Neural cell (in vitro differentiated cells): Measurements from ENCODE around the gene ACAP1. TPM values are rescaled to one million over a fixed set of nuclear protein-coding genes. Genes with fewer than 3 reads are reported as not detected.

Experiments
- H2AFZ ChIP-seq: fragments of 200-600, 300-800 bp; sonication (generic), shearing (Covaris generic); 2 replicates; pipeline ENCODE4 v1.6.0; 2014; ENCODE audit warnings: low read depth, mild to moderate bottlenecking, antibody characterized with exemption, low read length, moderate library complexity
- H3F3A ChIP-seq: fragments of 200-600 bp; shearing (Covaris generic); 2 replicates; pipeline ENCODE4 v1.6.1; 2016; ENCODE audit warnings: mild to moderate bottlenecking, moderate library complexity, mixed read lengths, antibody characterized with exemption, low read length; ENCODE audit not compliant: insufficient read depth, poor library complexity, severe bottlenecking
- H3K27ac ChIP-seq: fragments of 200-600, 300-800 bp; sonication (generic), shearing (Covaris generic); 2 replicates; pipeline ENCODE4 v1.5.1; 2014; ENCODE audit warnings: mild to moderate bottlenecking, low read length, moderate library complexity
- H3K27me3 ChIP-seq: fragments of 300-800, 200-600 bp; sonication (generic), shearing (Covaris generic); 2 replicates; pipeline ENCODE4 v1.6.0; 2014; ENCODE audit warnings: mild to moderate bottlenecking, low read depth, low read length, moderate library complexity; ENCODE audit not compliant: insufficient read depth
- H3K36me3 ChIP-seq: fragments of 300-800, 200-600 bp; sonication (generic), shearing (Covaris generic); 2 replicates; pipeline ENCODE4 v1.5.1; 2014; ENCODE audit warnings: mild to moderate bottlenecking, antibody characterized with exemption, low read length, moderate library complexity; ENCODE audit not compliant: insufficient read depth
- H3K4me2 ChIP-seq: fragments of 300-800, 200-600 bp; sonication (generic), shearing (Covaris generic); 2 replicates; pipeline ENCODE4 v1.6.0; 2014; ENCODE audit warnings: mild to moderate bottlenecking, low read length
- H3K4me3 ChIP-seq: fragments of 300-800, 200-600 bp; sonication (generic), shearing (Covaris generic); 2 replicates; pipeline ENCODE4 v1.5.1; 2014; ENCODE audit warnings: mild to moderate bottlenecking, low read length, moderate library complexity
- H3K79me2 ChIP-seq: fragments of 200-600 bp; shearing (Covaris generic); replicated peaks from 2 replicates; pipeline ENCODE4 v1.6.0; 2014; ENCODE audit warnings: mild to moderate bottlenecking, low read length, moderate library complexity; ENCODE audit not compliant: insufficient read depth
- H3K9ac ChIP-seq: fragments of 300-800, 200-600 bp; sonication (generic), shearing (Covaris generic); 2 replicates; pipeline ENCODE4 v1.6.1; 2016; ENCODE audit warnings: mild to moderate bottlenecking, low read length, mixed read lengths
- H3K9me2 ChIP-seq: fragments of 200-600 bp; shearing (Covaris generic); 2 replicates; pipeline ENCODE4 v1.6.1; 2016; ENCODE audit warnings: mild to moderate bottlenecking, low read length, mixed read lengths; ENCODE audit not compliant: insufficient read depth
- H3K9me3 ChIP-seq: fragments of 200-600, 300-800 bp; sonication (generic), shearing (Covaris generic); 2 replicates; pipeline ENCODE4 v1.6.1; 2016; ENCODE audit warnings: mild to moderate bottlenecking, mixed run types, low read length, moderate library complexity, mixed read lengths
- H4K20me1 ChIP-seq: fragments of 200-600 bp; shearing (Covaris generic); 2 replicates; pipeline ENCODE4 v1.6.1; 2016; ENCODE audit warnings: mild to moderate bottlenecking, mixed run types; ENCODE audit not compliant: insufficient read depth
- CTCF ChIP-seq: fragments of 450-650 bp; IDR thresholded peaks from 2 replicates; pipeline ENCODE4 v1.5.1; 2014; ENCODE audit warnings: antibody characterized with exemption, mild to moderate bottlenecking, moderate library complexity; ENCODE audit not compliant: poor library complexity, severe bottlenecking
- EP300 ChIP-seq: fragments of 450-650 bp; conservative IDR thresholded peaks from 2 replicates; pipeline ENCODE4 v1.6.1; 2014; ENCODE audit warnings: antibody characterized with exemption, mild to moderate bottlenecking, moderate library complexity; ENCODE audit not compliant: poor library complexity, severe bottlenecking
- EZH2 ChIP-seq: fragments of 200-600, 300-800 bp; shearing (Covaris generic), sonication (generic); IDR thresholded peaks from 2 replicates; pipeline ENCODE4 v1.6.1; 2014; ENCODE audit warnings: antibody characterized with exemption, low read length, borderline replicate concordance, mild to moderate bottlenecking; ENCODE audit not compliant: insufficient read depth, poor library complexity, severe bottlenecking
- MXI1 ChIP-seq: fragments of 450-650 bp; conservative IDR thresholded peaks from 2 replicates; pipeline ENCODE4 v1.6.1; 2014; ENCODE audit warnings: antibody characterized with exemption, mild to moderate bottlenecking; ENCODE audit not compliant: poor library complexity, severe bottlenecking
- POLR2AphosphoS5 ChIP-seq: IDR thresholded peaks from 2 replicates; pipeline ENCODE4 v1.6.1; 2012
- RAD21 ChIP-seq: fragments of 450-650 bp; conservative IDR thresholded peaks from 2 replicates; pipeline ENCODE4 v1.6.1; 2014; ENCODE audit warnings: antibody characterized with exemption, mild to moderate bottlenecking, moderate library complexity
- REST ChIP-seq: IDR thresholded peaks from 2 replicates; pipeline ENCODE4 v1.6.1; 2012; ENCODE audit warnings: borderline replicate concordance
- SMC3 ChIP-seq: fragments of 450-650 bp; conservative IDR thresholded peaks from 2 replicates; pipeline ENCODE4 v1.6.1; 2014; ENCODE audit warnings: antibody characterized with exemption, mild to moderate bottlenecking, moderate library complexity; ENCODE audit not compliant: poor library complexity
- TAF1 ChIP-seq: IDR thresholded peaks from 2 replicates; pipeline ENCODE4 v1.6.1; 2012; ENCODE audit warnings: low read depth
- polyA plus RNA-seq: library from polyadenylated mRNA; depleted of rRNA; stranded (reverse); fragments of >200 nt; gene quantifications from 2 replicates; pipeline ENCODE4 v1.2.3, GENCODE V29; 2014

ACAP1 gene
- polyA plus RNA-seq, 1 donor from 2014 or later, result 0.66 TPM

- no peaks in the 10 kb centered on the region for H3K36me3 ChIP-seq
- H3K4me3 ChIP-seq, result peak overlapping the region; percentile 92
- peak overlapping the region; percentile 78 for H3K27ac ChIP-seq
- H3K9ac ChIP-seq, result peak overlapping the region; percentile 89
- no peaks in the 10 kb centered on the region for H3K9me2 ChIP-seq
- TF ChIP-seq POLR2AphosphoS5 (no peak), CTCF (peak; percentile 30)
- H4K20me1 ChIP-seq, result no peaks in the 10 kb centered on the region
- peaks cover 3% of the 10 kb centered on the region for H3K79me2 ChIP-seq
- H3K9me3 ChIP-seq, result no peaks in the 10 kb centered on the region
- no peaks in the 10 kb centered on the region for H3F3A ChIP-seq
- no peak overlapping the region for H2AFZ ChIP-seq
- H3K27me3 ChIP-seq, result no peaks in the 10 kb centered on the region
- peak overlapping the region; percentile 30 for H3K4me2 ChIP-seq
Measured at GRCh38 chr17:7352503-7352889, 16.2 kb downstream of the ACAP1 start.

- Histone ChIP-seq H3K4me3 (peak overlapping the region; percentile 92), H3K27ac (no peak overlapping the region), H3K27me3 (no peaks in the 10 kb centered on the region), H4K20me1 (no peaks in the 10 kb centered on the region), H3K4me2 (no peak overlapping the region), H2AFZ (no peak overlapping the region), H3K79me2 (peaks cover 3% of the 10 kb centered on the region), H3K9me2 (no peaks in the 10 kb centered on the region), H3K9me3 (no peaks in the 10 kb centered on the region), H3F3A (no peaks in the 10 kb centered on the region), H3K36me3 (no peaks in the 10 kb centered on the region), H3K9ac (no peak overlapping the region)
- TF ChIP-seq POLR2AphosphoS5, result no peak
- TF ChIP-seq REST, result no peak
- no peak for TF ChIP-seq EP300
Measured at GRCh38 chr17:7352910-7353635, 16.7 kb downstream of the ACAP1 start.

GRCh38 chr17:7354262-7354843 lies 18.0 kb downstream of the ACAP1 start:
- H3K79me2 ChIP-seq, result peaks cover 3% of the 10 kb centered on the region
- H3K27me3 ChIP-seq, result no peaks in the 10 kb centered on the region
- no peak overlapping the region for H3K4me2 ChIP-seq
- H3K4me3 ChIP-seq, result peak overlapping the region; percentile 15
- H3K27ac ChIP-seq, result no peak overlapping the region
- TF ChIP-seq RAD21 (no peak), SMC3 (no peak), MXI1 (no peak), EZH2 (no peak), EP300 (no peak), TAF1 (no peak), CTCF (no peak), POLR2AphosphoS5 (no peak), REST (no peak)
- H2AFZ ChIP-seq, result no peak overlapping the region
- no peaks in the 10 kb centered on the region for H4K20me1 ChIP-seq
- no peaks in the 10 kb centered on the region for H3K9me2 ChIP-seq
- no peaks in the 10 kb centered on the region for H3K9me3 ChIP-seq
- H3K9ac ChIP-seq, result peak overlapping the region; percentile 3
- no peaks in the 10 kb centered on the region for H3K36me3 ChIP-seq
- H3F3A ChIP-seq, result no peaks in the 10 kb centered on the region
